ENCODE results near the gene REEP1. TPM values are rescaled to one million over a fixed set of nuclear protein-coding genes. Genes with fewer than 3 reads are reported as not detected.

The REEP1 gene
- total RNA-seq, 2 experiments from 2014 or later = not detected

DNA sequence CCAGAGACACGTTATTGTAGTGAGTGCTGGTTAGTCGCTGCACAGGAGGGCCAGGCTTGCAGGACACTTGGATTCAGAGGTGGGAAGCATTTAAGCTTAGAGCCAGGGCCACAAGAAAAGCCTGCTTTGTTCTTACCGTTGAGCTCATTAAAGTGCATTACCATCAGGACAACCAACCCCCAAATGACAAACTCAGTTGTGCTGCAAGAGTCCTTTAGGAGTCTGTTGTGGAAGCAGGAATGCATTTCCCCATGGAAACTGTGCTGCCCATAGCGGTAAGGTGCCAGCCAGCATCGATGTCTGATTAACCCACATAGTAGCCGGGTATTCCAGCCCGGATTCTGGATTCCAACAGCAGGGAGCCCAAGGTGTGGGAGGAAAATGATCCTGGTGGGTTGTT, 23.4 kb upstream of the REEP1 start:
- no peak overlapping the region for H3K4me3 ChIP-seq (ENCODE audit: low read depth, low read length, poor library complexity, severe bottlenecking)
- H3K36me3 ChIP-seq (ENCODE audit: insufficient read depth, low read length) = no peaks in the 10 kb centered on the region
- ChIA-PET POLR2A (no interaction called here), CTCF (ENCODE audit: unreplicated experiment) (no interaction called here)
- intact Hi-C loops (cut with micrococcal nuclease; ENCODE audit: unreplicated experiment) = no loop called here
- H3K79me2 ChIP-seq (ENCODE audit: insufficient read depth, low read depth, low read length) = no peaks in the 10 kb centered on the region
- no peak overlapping the region for H3K4me2 ChIP-seq (ENCODE audit: low read length)
- H3K4me1 ChIP-seq (ENCODE audit: insufficient read depth, low read length, poor library complexity, severe bottlenecking) = no peaks in the 10 kb centered on the region
- no peaks in the 10 kb centered on the region for H3K9me3 ChIP-seq (ENCODE audit: low read length)
- DNase-seq (ENCODE audit: low spot score) = no peak
- no peak overlapping the region for H3K27ac ChIP-seq (ENCODE audit: low read depth, low read length, poor library complexity, severe bottlenecking)
- no peaks in the 10 kb centered on the region for H3K9me2 ChIP-seq (ENCODE audit: insufficient read depth, low read length)
- H2AFZ ChIP-seq (ENCODE audit: low read length) = no peak overlapping the region
- TF ChIP-seq EZH2phosphoT487 (IDR thresholded peaks at IDR 0.05; ENCODE audit: borderline replicate concordance, low read depth, low read length) = no peak
- TF ChIP-seq, protein P1, sequence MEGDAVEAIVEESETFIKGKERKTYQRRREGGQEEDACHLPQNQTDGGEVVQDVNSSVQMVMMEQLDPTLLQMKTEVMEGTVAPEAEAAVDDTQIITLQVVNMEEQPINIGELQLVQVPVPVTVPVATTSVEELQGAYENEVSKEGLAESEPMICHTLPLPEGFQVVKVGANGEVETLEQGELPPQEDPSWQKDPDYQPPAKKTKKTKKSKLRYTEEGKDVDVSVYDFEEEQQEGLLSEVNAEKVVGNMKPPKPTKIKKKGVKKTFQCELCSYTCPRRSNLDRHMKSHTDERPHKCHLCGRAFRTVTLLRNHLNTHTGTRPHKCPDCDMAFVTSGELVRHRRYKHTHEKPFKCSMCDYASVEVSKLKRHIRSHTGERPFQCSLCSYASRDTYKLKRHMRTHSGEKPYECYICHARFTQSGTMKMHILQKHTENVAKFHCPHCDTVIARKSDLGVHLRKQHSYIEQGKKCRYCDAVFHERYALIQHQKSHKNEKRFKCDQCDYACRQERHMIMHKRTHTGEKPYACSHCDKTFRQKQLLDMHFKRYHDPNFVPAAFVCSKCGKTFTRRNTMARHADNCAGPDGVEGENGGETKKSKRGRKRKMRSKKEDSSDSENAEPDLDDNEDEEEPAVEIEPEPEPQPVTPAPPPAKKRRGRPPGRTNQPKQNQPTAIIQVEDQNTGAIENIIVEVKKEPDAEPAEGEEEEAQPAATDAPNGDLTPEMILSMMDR (conservative IDR thresholded peaks at IDR 0.05; ENCODE audit: low read length) = no peak
- no TSS peak for BruUV-seq (replicated peaks)
- no peaks in the 10 kb centered on the region for H4K20me1 ChIP-seq (ENCODE audit: insufficient read depth, low read length)

DNA sequence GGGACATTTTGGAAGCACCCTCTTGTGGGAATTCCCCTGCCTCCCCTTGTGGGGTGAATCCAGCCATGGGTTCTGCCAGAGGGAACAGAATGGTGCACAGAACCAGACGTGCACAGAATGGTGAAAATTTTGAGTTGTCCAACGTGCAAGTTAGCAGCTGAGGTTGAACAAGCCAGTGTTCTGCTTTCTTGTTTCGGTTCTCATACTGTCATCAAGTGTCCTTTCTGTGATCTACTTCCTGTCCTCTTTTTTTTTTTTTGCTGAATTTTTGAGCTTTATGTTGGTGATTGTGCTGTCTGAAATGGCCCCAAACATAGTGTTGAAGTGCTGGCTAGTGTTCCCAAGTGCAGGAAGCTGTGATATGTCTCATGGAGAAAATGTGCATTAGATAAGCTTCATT, 21.5 kb upstream of the REEP1 start:
- CTCF ChIA-PET (ENCODE audit: unreplicated experiment) = no interaction called here
- intact Hi-C loops (cut with micrococcal nuclease; ENCODE audit: unreplicated experiment) = no loop called here

DNA sequence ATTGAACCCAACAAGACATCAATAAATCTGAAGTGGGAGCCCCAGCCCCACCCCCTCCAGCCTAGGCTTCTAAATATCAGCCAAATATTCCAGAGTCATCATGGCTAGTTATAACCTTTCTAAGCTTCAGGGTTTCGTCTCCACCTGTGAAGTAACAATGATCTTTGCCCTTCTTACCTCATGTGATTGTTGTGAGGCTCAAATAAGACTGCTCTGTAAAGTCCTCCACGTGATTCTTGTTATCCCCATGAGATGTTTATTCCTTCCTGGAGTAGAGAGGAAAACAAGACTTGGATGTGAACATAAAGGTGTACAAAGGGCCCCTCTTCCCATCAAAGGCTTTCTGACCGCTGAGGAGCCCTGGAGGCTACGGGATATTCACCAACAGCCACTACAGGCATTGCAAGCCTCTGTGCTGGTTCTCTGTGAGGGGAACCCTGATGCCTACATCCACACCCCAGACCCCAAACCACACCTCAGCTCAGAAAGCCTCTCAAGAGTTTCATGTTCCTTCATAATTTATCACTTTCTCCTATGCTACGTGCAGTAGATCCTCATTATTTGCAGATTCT, 20.1 kb upstream of the REEP1 start:
- H3K4me1 ChIP-seq (ENCODE audit: insufficient read depth, low read length, poor library complexity, severe bottlenecking) = no peaks in the 10 kb centered on the region
- no peaks in the 10 kb centered on the region for H3K36me3 ChIP-seq (ENCODE audit: insufficient read depth, low read length)
- no peak overlapping the region for H3K4me2 ChIP-seq (ENCODE audit: low read length)
- H3K9me2 ChIP-seq (ENCODE audit: insufficient read depth, low read length) = no peaks in the 10 kb centered on the region
- H4K20me1 ChIP-seq (ENCODE audit: insufficient read depth, low read length) = no peaks in the 10 kb centered on the region
- H3K79me2 ChIP-seq (ENCODE audit: insufficient read depth, low read depth, low read length) = no peaks in the 10 kb centered on the region
- no peak overlapping the region for H3K4me3 ChIP-seq (ENCODE audit: low read depth, low read length, poor library complexity, severe bottlenecking)
- H3K27ac ChIP-seq (ENCODE audit: low read depth, low read length, poor library complexity, severe bottlenecking) = no peak overlapping the region
- no peak overlapping the region for H2AFZ ChIP-seq (ENCODE audit: low read length)
- ChIA-PET POLR2A (interaction anchor here (0.6 to 0.9 kb wide), 4 partner anchors 9 to 172 kb away, joined by 3 to 4 read pairs (median 4); no protein-coding TSS in a partner anchor), CTCF (ENCODE audit: unreplicated experiment) (no interaction called here)
- DNase-seq (ENCODE audit: low spot score) = no peak
- TF ChIP-seq EZH2phosphoT487 (IDR thresholded peaks at IDR 0.05; ENCODE audit: borderline replicate concordance, low read depth, low read length) = no peak
- TF ChIP-seq, protein P1 (conservative IDR thresholded peaks at IDR 0.05; ENCODE audit: low read length) = no peak
- BruUV-seq (replicated peaks) = no TSS peak
- intact Hi-C loops (cut with micrococcal nuclease; ENCODE audit: unreplicated experiment) = no loop called here
- H3K9me3 ChIP-seq (ENCODE audit: low read length) = no peaks in the 10 kb centered on the region

More for the DNA sequence above, 21.5 kb upstream of the REEP1 start:
- Histone ChIP-seq H4K20me1 (ENCODE audit: insufficient read depth, low read length) (no peaks in the 10 kb centered on the region), H3K4me1 (ENCODE audit: insufficient read depth, low read length, poor library complexity, severe bottlenecking) (no peaks in the 10 kb centered on the region), H3K4me3 (ENCODE audit: low read depth, low read length, poor library complexity, severe bottlenecking) (no peak overlapping the region), H3K79me2 (ENCODE audit: insufficient read depth, low read depth, low read length) (no peaks in the 10 kb centered on the region), H2AFZ (ENCODE audit: low read length) (no peak overlapping the region), H3K36me3 (ENCODE audit: insufficient read depth, low read length) (no peaks in the 10 kb centered on the region), H3K4me2 (ENCODE audit: low read length) (no peak overlapping the region), H3K27ac (ENCODE audit: low read depth, low read length, poor library complexity, severe bottlenecking) (no peak overlapping the region), H3K9me3 (ENCODE audit: low read length) (no peaks in the 10 kb centered on the region), H3K9me2 (ENCODE audit: insufficient read depth, low read length) (no peaks in the 10 kb centered on the region)
- peak; percentile 53 for DNase-seq (ENCODE audit: low spot score)
- no TSS peak for BruUV-seq (replicated peaks)
- POLR2A ChIA-PET = interaction anchor here (0.6 to 0.9 kb wide), 3 partner anchors 14 to 199 kb away, joined by 3 to 4 read pairs (median 3); no protein-coding TSS in a partner anchor
- TF ChIP-seq, protein P1 (conservative IDR thresholded peaks at IDR 0.05; ENCODE audit: low read length) = no peak
- no peak for TF ChIP-seq EZH2phosphoT487 (IDR thresholded peaks at IDR 0.05; ENCODE audit: borderline replicate concordance, low read depth, low read length)
